ENCODE measurements around the gene C6orf118. TPM values are rescaled to one million over a fixed set of nuclear protein-coding genes. Genes with fewer than 3 reads are reported as not detected.

C6orf118 gene
- total RNA-seq, 2 donors from 2014 or later, result 0.57 TPM; not detected in 1

GRCh38 chr6:165231177-165231576 is 78.2 kb downstream of the C6orf118 start:
- no peak overlapping the region for H3K4me3 ChIP-seq
- H3K36me3 ChIP-seq, result no peaks in the 10 kb centered on the region
- no peaks in the 10 kb centered on the region for H3K27me3 ChIP-seq (replicated peaks; ENCODE audit: insufficient read depth)
- no peak overlapping the region for H3K27ac ChIP-seq
- intact Hi-C loops (cut with DNase I), result no loop called here
- no peaks in the 10 kb centered on the region for H3K4me1 ChIP-seq (replicated peaks)
- no peak for DNase-seq (ENCODE audit: low spot score)
- no peaks in the 10 kb centered on the region for H3K9me3 ChIP-seq
- no peak for TF ChIP-seq POLR2A (IDR thresholded peaks at IDR 0.05)
- no peak for TF ChIP-seq CTCF (IDR thresholded peaks at IDR 0.05)
- no peak for TF ChIP-seq POLR2AphosphoS5 (IDR thresholded peaks at IDR 0.05)
- 72% methylated on average over 3 of the region's 3 CpGs for WGBS

Measured in prostate gland (tissue), 2 donors.